NCI-H2081 (cell line): ENCODE data around the gene NPNT.

Experiments used
- DNase-seq, 2 experiments: peaks; one replicate each; lab custom pipeline; 2025; lab: John Stamatoyannopoulos, UW

The NPNT gene

GRCh38 chr4:105970371-105970770, 75.1 kb downstream of the NPNT start:
- DNase-seq = no peak

- no peak for DNase-seq
Observed at GRCh38 chr4:105971036-105971435, 75.8 kb downstream of the NPNT start.

GRCh38 chr4:105972946-105973621, 77.8 kb downstream of the NPNT start:
- no peak for DNase-seq

GRCh38 chr4:105976915-105977314, 81.6 kb downstream of the NPNT start:
- DNase-seq = no peak

GRCh38 chr4:105978684-105979296, 83.5 kb downstream of the NPNT start:
- DNase-seq = no peak

- DNase-seq = no peak
Observed at GRCh38 chr4:105979506-105979905, 84.2 kb downstream of the NPNT start.

- DNase-seq = no peak
Observed at GRCh38 chr4:105988671-105989070, 93.4 kb downstream of the NPNT start.

GRCh38 chr4:105989485-105990242, 94.4 kb downstream of the NPNT start:
- no peak for DNase-seq

GRCh38 chr4:105990933-105991332, 95.7 kb downstream of the NPNT start:
- DNase-seq = peak in 1 of 2 experiments; percentile 3

GRCh38 chr4:105991726-105992125, 96.5 kb downstream of the NPNT start:
- no peak for DNase-seq

GRCh38 chr4:105992641-105993305, 97.5 kb downstream of the NPNT start:
- no peak for DNase-seq

- no peak for DNase-seq
Observed at GRCh38 chr4:105994061-105994460, 98.8 kb downstream of the NPNT start.

GRCh38 chr4:105994841-105995501, 99.7 kb downstream of the NPNT start:
- no peak for DNase-seq

- DNase-seq = no peak
Observed at GRCh38 chr4:105996845-105997244, 101.6 kb downstream of the NPNT start.

- no peak for DNase-seq
Observed at GRCh38 chr4:105998171-105999063, 103.1 kb downstream of the NPNT start.

GRCh38 chr4:106002994-106003393, 107.7 kb downstream of the NPNT start:
- no peak for DNase-seq

GRCh38 chr4:106010761-106011160, 115.5 kb downstream of the NPNT start:
- no peak for DNase-seq

- no peak for DNase-seq
Observed at GRCh38 chr4:106011387-106011786, 116.1 kb downstream of the NPNT start.

- no peak for DNase-seq
Observed at GRCh38 chr4:106017975-106018374, 122.7 kb downstream of the NPNT start.

GRCh38 chr4:106019771-106020170, 124.5 kb downstream of the NPNT start:
- no peak for DNase-seq
